ENCODE results near the gene NATD1.

Gene NATD1

DNA sequence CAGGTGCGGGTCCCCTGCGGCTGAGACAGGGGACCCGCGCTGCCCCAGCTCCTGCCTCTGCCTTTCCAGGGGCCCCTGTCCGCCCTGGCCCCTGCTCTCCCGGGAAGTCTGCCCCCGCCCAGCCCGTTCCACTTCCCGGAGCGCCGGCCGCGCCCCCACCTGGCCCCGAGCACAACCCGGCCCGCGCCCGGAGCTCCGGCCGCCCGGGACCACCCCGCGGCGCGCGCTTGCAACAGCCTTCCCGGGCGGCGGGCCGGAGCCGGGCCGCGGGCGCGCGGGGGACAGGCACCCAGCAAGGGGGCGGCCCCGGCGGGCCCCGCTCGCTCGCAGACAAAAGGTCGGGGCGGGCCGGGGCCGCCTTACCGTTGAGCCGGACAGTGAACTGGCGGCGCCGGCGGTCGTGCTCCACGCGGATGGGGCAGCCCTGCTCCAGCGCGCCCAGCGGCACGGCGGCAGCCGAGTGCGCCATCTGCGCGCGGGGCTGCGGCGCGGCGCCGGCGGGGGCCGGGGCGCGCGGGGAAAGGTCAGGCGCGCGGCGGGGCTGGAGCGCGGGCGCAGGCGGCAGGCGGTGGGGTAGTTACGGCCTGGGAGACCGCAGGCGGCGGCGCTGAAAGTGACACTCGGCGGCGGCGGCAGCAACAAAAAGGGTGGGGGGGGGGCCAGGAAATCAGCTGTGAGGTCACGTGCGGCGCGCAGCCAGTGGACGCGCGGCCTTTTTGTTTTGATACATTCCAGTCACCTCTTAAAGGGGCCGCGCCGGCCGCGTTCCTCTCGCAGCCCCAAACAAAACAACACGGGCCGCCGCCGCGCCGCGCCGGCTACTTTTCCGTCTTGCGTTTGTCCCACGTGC lies at the start of gene NATD1:
Gene NATD1, minus strand, starts transcription at position 615 of the 850 bp plus-strand sequence. Its CDS starts 146 bp downstream, at position 469.
- DNase-seq, result peak; percentile 75 to 84

GRCh38 chr17:21301593-21302550 lies 48.7 kb upstream of the NATD1 start:
- DNase-seq, result no peak

- no peak for DNase-seq
Measured at GRCh38 chr17:21300601-21301571, 47.7 kb upstream of the NATD1 start.

DNA sequence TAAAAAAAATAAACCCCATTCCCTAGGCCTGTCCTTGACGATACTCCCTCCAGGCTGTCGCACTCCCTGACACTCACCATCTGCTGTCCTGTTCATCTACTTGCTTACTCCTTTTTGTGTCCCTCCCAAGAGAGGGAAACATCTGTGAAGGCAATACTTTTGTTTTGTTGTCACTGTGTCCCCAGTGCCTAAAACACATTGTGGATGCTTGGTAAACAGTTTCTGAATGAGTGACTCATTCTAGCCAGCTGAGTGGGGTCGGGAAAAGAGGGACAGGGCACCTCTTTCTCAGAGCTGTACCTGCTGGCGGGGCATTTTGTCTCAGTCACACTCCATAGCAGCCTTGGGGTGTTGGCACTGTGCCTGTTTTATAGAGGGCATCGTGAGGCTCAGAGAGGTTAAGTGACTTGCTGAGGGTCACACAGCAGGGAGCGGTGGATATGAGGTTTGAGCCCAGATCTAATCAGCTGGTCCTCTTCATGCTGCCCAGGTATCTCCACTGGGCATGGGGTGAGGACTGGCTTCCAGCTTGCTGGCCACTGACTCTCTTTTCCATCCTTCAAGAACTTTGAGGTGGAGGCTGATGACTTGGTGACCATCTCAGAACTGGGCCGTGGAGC lies 46.9 kb upstream of the NATD1 start:
- no peak for DNase-seq

GRCh38 chr17:21298983-21299519 lies 45.8 kb upstream of the NATD1 start:
- no peak for DNase-seq

DNA sequence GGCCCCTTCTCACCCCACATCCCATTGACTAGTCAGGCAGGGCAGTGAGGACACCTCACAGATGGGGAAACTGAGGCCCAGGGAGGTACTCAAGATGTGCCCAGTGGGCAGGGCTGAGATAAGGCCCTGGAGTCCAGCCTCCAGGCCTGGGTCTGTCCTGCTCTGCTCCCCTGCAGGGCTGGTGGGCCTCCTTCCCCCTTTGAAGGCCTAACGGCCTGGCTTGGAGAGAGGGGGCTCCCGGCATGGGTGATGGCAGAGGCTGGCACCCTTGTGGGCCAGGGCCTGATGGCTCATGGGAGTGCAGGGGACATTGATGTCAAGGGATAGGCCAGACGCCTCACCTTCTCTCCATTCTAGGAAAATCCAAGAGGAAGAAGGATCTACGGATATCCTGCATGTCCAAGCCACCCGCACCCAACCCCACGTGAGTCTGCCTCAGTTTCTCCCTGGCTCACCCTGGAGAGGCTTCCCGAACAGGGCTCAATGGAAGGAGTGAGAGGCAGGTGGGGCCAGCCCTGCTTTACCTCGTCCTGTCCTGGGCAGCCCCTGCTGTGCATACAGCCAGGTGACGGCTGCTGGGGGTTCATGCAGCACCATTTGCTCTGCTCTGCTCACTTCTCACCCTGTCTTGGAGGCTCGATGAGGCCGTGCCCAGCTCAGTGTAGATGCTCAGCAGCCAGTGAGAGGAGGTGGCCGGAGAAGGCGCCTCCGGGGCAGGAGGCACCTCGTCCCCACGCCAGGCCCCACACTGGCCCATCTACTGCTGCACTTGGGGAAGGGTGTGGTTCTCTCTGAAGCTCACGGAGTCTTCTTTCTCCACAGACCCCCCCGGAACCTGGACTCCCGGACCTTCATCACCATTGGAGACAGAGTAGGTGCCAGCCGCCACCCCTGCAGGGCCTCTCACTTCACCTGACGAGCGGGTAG lies 45.1 kb upstream of the NATD1 start:
- DNase-seq, result no peak

DNA sequence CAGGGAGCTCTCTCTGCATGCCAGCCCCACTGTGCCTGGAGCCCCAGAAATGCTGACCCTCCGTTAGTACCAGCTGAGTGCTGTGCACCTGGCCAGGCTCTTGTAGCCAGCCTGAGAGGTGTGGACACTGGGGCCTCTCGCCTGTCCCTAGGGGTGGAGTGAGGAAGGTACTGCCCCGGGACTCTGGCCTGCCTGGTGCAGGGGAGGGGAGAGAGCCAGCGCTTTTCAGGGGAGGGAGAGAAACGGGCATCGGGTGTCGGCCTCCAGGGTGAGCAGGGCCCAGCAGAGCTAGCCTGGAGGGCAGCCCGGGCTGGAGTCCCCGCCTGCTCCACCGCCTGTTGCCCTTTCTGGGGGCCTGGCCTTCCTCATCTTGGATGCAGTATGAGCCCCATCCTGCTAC lies 44.4 kb upstream of the NATD1 start:
- DNase-seq, result no peak

- DNase-seq, result no peak
Measured at GRCh38 chr17:21297026-21297520, 43.9 kb upstream of the NATD1 start.

DNA sequence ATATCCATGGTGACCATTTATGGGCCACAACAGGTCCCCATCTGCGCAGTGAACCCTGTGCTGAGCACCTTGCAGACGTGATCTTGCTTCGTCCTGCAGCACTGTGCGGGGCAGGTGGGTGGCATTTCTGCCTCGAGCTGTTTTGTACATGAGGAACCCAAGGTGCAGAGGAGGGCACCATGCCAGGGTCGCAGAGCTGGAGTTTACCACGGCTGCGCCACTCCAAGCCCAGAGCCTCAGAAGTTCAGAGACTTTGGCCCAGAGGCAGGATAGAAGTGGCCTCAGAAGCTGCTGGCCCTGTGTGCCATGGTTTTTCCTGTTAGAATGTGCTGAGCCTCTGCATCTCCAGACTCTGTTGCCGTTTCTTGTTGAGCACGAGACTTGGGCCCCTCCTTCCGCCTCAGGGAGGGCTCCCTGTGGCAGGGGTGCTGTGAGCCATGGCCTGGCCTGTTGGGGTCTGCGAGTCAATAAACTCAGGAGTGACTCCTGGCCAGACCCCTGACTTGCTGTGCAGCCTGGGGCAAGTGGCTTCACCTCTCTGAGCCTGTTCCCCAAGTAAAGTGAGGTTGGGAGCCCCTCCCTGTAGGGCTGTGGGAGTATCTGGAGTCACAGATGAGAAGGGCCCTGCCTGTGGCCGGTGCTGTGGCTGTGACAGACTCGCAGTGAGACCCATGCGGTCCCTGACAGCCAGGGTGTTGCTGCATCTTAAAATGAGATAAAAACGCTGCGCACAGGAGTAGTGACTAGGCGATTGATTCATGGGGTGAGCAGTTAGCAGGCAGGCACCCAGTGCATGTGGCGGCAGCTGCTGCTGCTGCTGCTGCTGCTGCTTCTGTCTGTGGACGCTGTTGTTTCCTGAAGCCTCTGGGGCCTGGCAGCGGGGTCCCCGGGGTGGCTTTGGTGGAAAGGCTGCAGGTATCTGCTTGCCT lies 43.2 kb upstream of the NATD1 start:
- DNase-seq, result no peak

DNA sequence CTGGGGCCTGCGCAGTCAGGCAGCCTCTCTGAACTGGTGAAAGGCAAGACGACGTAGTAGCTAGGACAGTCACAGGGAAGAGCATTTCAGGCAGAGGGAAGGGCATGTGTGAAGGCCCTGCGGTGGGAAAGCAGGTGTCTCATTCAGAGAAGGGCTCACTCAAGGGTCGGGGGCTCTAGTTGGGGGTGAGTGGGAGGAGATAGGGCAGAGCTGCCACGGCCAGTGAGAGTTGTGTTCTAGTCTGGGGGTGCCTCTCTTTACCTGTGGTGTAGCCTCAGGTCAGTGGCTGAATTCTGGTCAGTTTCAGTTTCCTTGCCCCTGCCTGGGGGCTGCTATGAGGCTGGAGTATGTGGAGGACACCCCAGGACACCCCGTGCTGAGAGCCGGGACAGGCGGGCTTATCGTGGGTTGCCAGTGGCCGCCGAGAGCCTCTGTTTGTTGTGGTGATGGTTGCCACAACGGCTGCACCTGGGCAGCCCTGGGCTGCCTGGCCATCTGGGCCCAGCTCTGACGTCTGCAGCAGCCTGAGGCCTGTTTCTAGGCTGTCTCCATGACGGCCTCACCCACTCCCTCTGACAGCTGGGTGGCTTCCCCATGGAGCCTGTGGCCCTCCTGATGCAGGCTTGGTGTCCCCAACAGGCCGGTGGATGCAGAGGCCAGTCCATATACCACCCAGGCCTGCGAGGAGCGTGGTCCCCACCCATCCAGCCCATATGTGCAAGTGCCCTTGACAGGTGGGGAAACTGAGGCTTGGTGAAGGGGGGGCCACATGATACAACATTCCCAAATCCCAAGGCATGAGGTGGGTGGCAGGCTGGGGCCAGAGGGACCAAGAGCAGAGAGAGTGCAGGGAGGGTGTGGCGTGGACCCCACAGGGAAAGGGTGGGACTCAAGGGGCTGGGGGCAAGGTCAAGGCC lies 42.1 kb upstream of the NATD1 start:
- DNase-seq, result no peak

GRCh38 chr17:21294321-21295035 lies 41.3 kb upstream of the NATD1 start:
- no peak for DNase-seq

DNA sequence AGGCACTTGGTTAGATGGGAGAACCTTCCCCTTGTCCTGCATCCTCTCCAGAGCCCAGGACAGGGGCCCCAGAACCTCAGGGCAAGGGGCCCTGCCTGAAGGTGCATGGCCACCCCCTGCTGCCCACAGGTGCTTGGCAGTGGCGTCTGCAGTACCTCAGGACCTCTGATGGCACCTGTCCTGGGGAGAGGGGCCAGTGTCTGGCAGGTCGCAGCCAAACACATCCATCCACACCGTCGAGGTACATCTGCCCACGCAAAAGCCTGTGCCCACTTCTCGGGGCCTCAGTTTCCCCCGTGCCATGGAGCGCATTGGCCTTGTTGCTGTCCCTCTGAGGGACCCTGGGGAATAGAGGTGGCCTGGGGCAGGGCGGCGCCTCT lies 40.6 kb upstream of the NATD1 start:
- no peak for DNase-seq

GRCh38 chr17:21292867-21293830 lies 39.9 kb upstream of the NATD1 start:
- no peak for DNase-seq

- no peak for DNase-seq
Measured at GRCh38 chr17:21291862-21292261, 38.7 kb upstream of the NATD1 start.

- no peak for DNase-seq
Measured at GRCh38 chr17:21291357-21291756, 38.1 kb upstream of the NATD1 start.
